Ishikawa (cell line): Measurements from ENCODE around the gene MSMB.

Experiments
- CEBPB ChIP-seq: IDR thresholded peaks from 2 replicates; pipeline ENCODE4 v1.6.1; 2012
- CREB1 ChIP-seq: IDR thresholded peaks from 2 replicates; pipeline ENCODE4 v1.6.1; 2012; ENCODE audit warnings: low read depth
- EGR1 ChIP-seq: IDR thresholded peaks from 2 replicates; pipeline ENCODE4 v1.6.1; 2012
- EP300 ChIP-seq: IDR thresholded peaks from 2 replicates; pipeline ENCODE4 v1.6.1; 2012; ENCODE audit warnings: borderline replicate concordance
- FOXM1 ChIP-seq: IDR thresholded peaks from 2 replicates; pipeline ENCODE4 v1.6.1; 2012; ENCODE audit warnings: low read depth, borderline replicate concordance
- NFIC ChIP-seq: IDR thresholded peaks from 2 replicates; pipeline ENCODE4 v1.6.1; 2012
- RAD21 ChIP-seq: IDR thresholded peaks from 2 replicates; pipeline ENCODE4 v1.6.1; 2012; ENCODE audit warnings: low read depth
- TAF1 ChIP-seq: IDR thresholded peaks from 2 replicates; pipeline ENCODE4 v1.6.1; 2012; ENCODE audit warnings: low read depth, mild to moderate bottlenecking
- TCF12 ChIP-seq: IDR thresholded peaks from 2 replicates; pipeline ENCODE4 v1.6.1; 2012; ENCODE audit warnings: low read depth
- TEAD4 ChIP-seq: IDR thresholded peaks from 2 replicates; pipeline ENCODE4 v1.6.1; 2012
- ZBTB7A ChIP-seq: IDR thresholded peaks from 2 replicates; pipeline ENCODE4 v1.6.1; 2012; ENCODE audit warnings: low read depth
- TF ChIP-seq, protein P1 (sequence below): IDR thresholded peaks from 2 replicates; pipeline ENCODE4 v1.6.1; 2012; ENCODE audit warnings: low read depth, mild to moderate bottlenecking
- TF ChIP-seq, protein P2 (sequence below): IDR thresholded peaks from 2 replicates; pipeline ENCODE4 v1.6.1; 2012
- TF ChIP-seq, protein P3 (sequence below): IDR thresholded peaks from 2 replicates; pipeline ENCODE4 v1.6.1; 2012

MSMB gene, protein sequence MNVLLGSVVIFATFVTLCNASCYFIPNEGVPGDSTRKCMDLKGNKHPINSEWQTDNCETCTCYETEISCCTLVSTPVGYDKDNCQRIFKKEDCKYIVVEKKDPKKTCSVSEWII

DNA sequence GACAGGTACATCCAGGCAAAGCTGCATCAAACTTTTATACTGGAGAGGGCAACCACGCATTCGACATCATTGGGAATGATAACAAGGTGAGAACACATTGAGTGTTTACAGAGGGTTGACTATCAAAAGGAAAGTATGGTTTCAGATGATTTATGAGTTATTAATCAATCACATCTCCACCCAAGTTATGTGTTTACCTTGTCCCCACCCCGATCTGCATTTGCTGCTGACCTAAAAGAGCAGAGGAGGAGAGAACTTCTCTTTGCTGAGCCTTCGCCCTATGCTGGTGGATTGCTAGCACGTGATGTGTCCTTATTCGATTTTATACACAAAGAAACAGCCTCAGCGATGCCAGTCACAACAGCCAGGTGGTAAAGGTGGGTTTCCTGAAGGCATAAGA is at the start of gene MSMB:
Gene MSMB (minus strand): TSS at position 9 of the 400 bp plus-strand sequence. CDS start 32 bp downstream, outside the sequence.
- no peak for TF ChIP-seq TEAD4
- no peak for TF ChIP-seq RAD21
- no peak for TF ChIP-seq TAF1
- TF ChIP-seq FOXM1, result no peak
- TF ChIP-seq CREB1, result no peak
- TF ChIP-seq, protein P1, sequence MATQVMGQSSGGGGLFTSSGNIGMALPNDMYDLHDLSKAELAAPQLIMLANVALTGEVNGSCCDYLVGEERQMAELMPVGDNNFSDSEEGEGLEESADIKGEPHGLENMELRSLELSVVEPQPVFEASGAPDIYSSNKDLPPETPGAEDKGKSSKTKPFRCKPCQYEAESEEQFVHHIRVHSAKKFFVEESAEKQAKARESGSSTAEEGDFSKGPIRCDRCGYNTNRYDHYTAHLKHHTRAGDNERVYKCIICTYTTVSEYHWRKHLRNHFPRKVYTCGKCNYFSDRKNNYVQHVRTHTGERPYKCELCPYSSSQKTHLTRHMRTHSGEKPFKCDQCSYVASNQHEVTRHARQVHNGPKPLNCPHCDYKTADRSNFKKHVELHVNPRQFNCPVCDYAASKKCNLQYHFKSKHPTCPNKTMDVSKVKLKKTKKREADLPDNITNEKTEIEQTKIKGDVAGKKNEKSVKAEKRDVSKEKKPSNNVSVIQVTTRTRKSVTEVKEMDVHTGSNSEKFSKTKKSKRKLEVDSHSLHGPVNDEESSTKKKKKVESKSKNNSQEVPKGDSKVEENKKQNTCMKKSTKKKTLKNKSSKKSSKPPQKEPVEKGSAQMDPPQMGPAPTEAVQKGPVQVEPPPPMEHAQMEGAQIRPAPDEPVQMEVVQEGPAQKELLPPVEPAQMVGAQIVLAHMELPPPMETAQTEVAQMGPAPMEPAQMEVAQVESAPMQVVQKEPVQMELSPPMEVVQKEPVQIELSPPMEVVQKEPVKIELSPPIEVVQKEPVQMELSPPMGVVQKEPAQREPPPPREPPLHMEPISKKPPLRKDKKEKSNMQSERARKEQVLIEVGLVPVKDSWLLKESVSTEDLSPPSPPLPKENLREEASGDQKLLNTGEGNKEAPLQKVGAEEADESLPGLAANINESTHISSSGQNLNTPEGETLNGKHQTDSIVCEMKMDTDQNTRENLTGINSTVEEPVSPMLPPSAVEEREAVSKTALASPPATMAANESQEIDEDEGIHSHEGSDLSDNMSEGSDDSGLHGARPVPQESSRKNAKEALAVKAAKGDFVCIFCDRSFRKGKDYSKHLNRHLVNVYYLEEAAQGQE, result no peak
- TF ChIP-seq EP300, result no peak
- no peak for TF ChIP-seq EGR1
- no peak for TF ChIP-seq NFIC

DNA sequence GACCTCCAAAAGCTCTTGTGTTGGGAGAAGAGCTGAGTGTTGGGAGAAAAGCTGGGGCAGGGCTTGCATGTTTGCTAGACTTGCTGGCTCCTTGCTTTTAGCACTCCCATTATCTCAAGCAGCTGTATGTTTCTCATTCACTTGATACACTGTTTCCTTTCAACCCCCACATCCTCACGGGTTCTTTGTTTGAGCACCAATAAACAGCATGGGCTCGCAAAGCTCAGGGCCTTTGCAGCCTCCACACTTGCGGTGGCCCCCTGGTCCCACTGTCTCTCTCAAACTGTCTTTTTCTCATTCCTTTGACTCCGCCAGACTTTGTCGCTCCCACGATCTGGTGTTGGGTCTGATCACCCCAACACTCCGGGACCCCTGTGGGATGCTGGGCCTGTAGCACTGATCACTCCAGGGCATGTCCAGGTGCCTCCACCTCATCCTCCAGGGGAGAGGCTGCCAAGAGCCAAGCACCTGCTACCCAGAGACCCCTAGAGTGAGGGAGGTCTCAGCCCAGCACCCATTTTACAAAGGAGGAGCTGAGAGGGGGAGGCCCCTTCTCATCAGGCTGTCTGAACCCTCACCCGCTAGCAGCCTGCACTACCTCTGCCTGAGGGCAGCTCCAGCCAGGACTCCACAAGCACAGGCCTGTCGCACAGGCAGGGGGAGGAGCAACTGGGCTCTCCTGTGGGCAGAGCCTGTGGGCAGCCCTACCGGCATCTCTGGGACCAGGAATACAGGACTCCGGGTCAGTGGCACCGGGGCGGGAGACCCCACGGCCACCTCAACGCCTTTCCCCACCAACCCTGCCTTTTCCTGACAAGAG is 49.1 kb upstream of the MSMB start:
- no peak for TF ChIP-seq NFIC
- TF ChIP-seq, protein P2, sequence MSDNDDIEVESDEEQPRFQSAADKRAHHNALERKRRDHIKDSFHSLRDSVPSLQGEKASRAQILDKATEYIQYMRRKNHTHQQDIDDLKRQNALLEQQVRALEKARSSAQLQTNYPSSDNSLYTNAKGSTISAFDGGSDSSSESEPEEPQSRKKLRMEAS, result no peak
- TF ChIP-seq ZBTB7A, result no peak
- no peak for TF ChIP-seq EP300
- TF ChIP-seq, protein P1, result no peak

DNA sequence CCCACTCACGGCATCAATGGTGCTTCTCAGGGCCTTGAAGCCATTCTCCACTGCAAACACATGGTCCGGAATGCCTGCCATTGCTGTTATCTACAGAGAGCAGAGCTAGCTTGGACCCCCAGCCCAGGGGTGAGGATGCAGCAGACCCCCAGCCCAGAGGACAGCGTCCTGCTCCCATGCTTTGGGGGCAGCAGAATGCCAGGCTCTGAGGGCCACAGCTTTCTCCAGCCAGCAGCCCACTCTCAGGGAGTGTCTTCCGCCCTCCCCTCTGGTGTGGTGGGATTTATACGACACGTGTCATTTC is 48.1 kb upstream of the MSMB start:
- TF ChIP-seq, protein P2, result no peak
- TF ChIP-seq TEAD4, result no peak
- TF ChIP-seq, protein P3, sequence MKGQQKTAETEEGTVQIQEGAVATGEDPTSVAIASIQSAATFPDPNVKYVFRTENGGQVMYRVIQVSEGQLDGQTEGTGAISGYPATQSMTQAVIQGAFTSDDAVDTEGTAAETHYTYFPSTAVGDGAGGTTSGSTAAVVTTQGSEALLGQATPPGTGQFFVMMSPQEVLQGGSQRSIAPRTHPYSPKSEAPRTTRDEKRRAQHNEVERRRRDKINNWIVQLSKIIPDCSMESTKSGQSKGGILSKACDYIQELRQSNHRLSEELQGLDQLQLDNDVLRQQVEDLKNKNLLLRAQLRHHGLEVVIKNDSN, result no peak
- TF ChIP-seq TCF12, result no peak
- TF ChIP-seq NFIC, result no peak
- no peak for TF ChIP-seq FOXM1
- no peak for TF ChIP-seq CEBPB
- TF ChIP-seq EGR1, result no peak
- no peak for TF ChIP-seq EP300

DNA sequence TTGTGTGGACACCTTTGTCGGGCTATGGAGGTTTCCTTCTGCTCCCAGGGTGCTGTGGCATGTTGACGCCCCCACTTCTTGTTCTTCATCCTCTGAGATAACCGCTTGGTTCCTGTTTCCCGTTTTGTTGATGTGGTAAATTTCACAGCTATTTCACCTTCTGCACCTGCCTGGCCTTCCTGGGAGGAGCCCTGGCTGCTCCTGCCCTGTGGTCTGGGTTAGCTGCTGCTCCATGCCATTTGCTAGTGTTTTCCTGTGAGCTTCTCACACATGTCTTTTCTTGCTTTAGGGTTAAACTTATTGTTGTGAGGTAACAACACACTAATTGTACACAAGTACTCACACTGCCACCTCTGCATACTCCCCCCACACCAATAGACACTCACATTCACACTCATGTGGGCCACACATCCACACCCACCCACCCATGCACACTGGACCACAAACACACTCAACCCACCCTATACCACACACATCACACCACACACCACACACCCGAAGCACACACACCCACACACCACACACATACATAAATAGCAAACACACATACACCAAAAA is 46.5 kb upstream of the MSMB start:
- TF ChIP-seq FOXM1 (no peak), CEBPB (no peak), ZBTB7A (no peak), CREB1 (no peak), TCF12 (no peak), TEAD4 (no peak), RAD21 (no peak)
- TF ChIP-seq, protein P1, result no peak
